NCI-H1048 (cell line): ENCODE measurements around the gene PLXNC1.

ENCODE experiments used
- DNase-seq: peaks from one replicate; lab custom pipeline; 2025; lab: John Stamatoyannopoulos, UW

Gene PLXNC1

DNA sequence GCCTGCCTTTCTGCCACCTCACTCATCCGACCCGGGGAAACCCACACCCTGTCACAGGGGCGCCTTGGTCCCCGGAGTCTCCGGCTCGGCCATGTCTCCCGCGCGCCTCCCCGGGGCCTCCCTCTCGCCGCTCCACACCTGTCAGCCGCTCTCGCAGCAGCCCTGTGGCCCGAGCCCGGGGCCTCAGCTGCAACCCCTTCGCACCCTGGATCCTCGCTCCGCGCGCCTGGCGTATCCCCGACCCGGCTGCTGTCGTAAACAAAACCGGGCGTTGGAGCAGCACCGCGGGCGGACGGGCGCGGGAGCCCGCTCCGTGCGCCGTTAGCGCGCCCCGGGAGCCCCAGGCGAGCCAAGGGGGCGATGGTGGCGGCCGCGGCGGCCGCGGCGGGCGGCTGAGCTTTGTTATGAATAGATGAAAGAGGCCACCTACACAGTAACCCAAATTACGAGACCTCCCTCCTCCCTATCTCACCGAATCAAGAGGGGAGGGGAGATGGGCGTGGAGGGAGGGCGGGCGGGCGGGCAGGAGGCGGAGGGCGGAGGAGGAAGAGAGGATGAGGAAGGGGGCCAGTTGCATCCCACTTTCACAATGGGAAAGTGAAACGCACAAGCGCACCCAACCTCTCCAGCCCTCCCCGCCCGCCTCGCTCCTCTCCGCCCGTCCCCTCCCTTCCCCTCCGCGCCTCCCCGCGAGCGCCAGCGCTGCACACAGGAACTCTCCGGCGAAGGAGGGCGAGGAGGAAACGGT, at the start of gene PLXNC1:
Gene PLXNC1 (plus strand): TSS at position 587 of the 748 bp plus-strand sequence. CDS start 395 bp downstream, outside the sequence.
- no peak for DNase-seq

DNA sequence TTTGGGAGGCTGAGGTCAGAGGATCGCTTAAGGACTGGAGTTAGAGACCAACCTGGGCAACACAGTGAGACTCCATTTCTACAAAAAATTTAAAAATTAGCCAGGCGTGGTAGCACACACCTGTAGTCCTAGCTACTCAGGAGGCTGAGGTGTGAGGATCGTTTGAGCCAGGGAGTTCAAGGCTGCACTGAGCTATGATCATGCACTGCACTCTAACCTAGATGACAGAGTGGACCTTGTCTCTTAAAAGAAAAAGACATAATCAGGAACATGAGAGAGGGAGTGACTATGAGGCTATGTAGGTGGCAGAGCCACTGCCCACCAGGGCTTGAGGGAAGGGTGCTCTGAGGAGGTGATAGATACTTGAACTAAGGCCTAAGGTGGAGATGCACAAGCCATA, 49.2 kb upstream of the PLXNC1 start:
- no peak for DNase-seq

DNA sequence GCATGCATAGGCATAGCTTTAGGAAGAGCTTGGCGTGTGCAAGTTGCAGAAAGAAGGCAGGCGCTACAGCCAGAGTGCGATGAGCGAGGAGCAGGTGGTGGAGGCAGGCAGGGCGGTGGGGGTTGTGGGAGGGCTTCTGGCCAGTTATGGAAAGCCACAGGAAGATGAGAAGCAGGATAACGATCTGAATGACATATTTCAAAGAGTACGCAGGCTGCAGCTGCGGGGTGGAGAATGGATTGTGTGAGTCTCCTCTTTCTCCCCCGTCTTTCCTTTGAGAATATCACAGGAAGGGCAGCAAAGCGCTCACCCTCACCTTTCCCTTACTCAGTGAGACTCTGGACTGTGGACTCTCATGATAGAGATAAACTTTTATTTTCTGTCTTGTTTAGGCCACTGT, 48.7 kb upstream of the PLXNC1 start:
- DNase-seq: no peak

DNA sequence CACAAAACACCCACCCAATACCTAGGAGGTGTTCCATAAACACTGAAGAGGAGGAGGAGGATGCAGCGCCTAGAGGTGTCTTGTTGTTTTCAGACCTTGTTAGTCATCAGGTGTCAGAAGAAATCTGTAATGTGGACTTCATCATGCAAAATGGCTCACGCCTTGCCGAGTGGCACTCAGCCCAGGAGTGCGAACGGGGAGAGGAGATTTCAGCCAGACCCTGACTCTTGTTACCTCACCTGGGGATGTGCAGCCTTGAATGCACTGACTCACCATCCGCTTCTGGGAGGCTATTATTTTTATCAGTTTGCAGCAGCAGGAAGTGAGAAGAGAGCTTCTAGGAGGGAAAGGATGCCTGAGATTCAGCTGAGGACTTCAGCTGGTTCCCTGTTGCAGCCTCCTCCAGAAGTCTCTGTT, 48.2 kb upstream of the PLXNC1 start:
- no peak for DNase-seq

DNA sequence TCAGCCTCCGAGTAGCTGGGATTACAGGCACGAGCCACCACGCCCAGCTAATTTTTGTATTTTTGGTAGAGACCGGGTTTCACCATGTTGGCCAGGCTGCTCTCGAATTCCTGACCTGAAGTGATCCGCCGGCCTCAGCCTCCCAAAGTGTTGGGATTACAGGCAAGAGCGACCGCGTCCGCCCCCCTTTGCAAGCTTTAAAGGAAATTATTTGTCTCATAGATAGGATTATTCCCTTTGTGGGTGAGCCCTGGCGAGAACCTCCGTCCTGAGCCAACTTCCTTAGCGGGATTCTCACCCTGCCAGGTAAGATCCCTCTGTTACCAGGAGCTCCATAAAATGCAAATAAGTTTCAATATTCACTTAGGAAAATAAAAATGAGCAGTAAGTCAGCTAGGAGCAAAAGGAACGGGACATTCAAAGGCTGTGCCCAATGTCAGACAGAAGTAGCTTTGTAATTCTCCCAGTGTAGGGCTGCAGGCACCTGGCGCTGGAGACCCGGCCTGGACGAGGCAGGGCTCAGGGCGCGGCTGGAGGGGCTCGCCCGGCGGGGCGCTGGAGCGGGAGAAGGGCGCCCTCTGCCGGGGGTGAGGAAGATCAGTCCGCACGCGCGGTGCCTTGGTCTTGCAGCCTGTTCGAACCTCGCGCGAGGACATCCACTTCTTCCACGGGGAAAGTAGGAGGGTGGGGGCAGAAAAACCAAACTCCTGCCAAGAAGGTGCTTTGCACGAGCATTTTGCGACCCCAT, 47.2 kb upstream of the PLXNC1 start:
- DNase-seq: peak; percentile 53

DNA sequence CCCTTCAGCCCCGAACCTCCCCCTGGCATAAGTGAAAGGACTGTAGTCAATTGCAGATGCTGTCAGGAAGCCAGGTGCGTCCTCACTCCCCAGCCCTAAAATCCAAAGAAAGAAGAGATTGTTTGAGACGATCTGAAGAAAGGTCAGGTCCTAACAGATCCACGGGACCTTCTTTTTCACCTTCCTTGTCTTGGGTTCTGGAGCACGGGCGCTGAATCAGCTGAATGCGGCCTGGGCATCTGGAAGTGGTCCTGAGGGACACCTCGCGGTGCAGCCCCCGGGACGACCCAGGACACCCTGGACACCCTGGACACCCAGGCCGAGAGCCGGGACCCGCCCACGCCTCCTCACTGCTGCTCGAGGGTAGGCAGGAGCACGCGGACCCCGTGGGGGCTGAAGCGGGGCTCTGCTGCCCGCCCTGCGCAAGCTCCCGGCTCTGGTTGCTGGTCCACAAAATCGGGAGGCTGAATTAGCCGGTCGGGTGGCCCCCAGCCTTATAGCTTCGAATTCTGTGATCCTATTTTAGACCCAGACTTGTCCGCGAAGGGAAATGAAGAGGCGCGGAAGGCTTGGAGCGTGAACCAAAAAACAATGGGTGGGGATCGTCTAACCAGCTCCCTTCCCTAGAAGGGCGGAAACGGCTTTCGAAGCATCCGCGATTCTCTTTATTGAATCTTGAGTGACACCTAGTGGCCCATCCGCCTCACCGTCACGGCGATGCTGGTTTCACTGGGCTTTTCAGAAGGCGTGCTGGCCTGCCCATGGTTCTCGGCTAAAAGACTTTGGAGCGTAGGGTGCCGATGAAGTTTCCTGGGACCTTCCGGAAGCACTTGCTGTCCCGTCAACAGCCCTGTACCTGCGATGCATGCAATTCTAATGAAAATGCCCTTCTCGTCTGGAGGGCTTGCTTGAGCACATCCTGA, 46.4 kb upstream of the PLXNC1 start:
- DNase-seq: peak; percentile 85

DNA sequence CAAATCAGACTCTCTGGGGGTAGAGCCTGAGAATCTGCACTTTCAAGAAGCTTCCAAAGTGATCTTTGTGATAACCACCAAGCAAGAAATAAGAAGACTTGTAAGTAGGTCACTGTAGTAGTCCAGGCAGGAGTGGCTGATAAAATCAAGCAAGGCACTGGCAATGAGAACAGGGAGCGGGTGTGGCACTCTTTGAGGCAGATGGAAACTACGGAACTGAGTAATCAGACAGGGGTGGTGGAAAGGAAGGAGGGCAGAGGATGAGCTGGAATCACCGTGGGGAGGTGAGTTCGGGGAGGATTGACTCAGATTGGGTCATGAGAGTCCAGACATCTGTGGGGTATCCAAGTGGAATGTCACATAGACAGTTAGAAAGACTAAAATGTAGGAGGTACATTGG, 44.4 kb upstream of the PLXNC1 start:
- no peak for DNase-seq

DNA sequence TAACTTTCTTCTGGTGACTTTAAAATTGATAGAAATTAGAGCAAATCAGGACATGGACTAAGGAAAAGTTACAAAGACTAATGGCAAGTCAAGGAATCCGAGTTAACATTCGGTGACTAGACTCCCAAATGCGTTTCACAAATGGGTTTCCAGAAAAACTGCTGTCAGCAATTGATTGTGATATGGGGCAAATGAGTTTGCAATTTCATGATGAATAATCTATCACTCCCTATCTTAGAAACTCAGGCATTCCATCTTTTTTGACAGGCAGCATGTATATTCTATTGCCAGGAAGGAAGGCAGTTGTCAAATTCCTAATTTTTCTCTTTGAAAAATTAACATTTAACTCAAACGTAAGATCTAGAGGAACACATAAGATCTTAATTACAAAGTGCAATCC, 40.5 kb upstream of the PLXNC1 start:
- DNase-seq: no peak

DNA sequence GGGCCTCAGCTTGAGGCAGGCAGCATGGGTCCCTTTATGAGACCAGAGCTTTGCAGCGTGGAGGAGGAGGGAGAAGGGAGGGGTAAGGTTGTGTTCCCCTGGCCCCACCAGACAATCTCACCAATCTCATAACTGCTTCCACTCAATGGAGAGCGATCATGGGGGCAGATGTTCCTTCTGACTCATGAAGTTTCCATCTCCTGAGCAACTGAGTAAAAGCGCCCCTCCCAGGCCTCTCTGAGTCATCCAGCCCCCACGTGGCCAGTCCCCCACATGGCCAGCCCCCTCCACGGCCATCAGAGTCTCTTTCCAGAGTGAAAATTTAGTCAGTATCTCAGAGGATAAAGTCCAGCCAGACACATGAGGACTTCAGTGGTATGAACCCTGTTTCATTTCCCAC, 39.2 kb upstream of the PLXNC1 start:
- no peak for DNase-seq

DNA sequence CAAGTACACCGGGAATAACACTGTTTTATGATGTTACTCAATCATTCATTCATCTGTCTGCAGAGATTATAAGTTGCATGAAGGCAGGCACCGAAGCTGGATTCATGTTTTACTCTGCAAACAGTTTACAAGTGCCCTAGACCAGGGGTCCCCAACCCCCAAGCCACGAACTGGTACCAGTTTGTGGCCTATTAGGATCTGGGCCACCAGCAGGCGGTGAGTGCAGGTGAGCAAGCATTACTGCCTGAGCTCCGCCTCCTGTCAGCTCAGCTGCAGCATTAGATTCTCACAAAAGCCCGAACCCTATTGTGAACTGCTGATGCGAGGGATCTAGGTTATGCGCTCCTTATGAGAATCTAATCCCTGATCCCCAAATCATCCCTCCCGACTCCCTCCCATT, 38.1 kb upstream of the PLXNC1 start:
- no peak for DNase-seq

DNA sequence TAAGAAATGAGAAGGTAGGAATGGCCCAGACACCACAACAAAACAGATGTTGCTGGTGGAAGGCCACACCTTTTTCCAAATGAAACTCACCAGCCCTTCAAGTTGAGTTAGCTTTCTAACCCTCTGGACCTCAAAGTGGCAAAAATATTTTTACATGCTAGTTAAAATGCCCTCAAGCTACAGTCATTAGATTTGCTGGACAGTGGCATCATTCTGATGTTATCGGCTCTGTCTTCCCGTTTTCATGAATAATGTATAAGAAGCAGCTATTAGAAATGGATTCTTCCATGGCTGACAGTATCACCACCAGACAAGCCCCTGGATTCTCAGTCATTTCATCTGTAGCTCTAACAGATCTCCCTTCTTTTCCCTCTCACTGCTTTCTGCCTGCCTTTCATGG, 37.1 kb upstream of the PLXNC1 start:
- DNase-seq: no peak

DNA sequence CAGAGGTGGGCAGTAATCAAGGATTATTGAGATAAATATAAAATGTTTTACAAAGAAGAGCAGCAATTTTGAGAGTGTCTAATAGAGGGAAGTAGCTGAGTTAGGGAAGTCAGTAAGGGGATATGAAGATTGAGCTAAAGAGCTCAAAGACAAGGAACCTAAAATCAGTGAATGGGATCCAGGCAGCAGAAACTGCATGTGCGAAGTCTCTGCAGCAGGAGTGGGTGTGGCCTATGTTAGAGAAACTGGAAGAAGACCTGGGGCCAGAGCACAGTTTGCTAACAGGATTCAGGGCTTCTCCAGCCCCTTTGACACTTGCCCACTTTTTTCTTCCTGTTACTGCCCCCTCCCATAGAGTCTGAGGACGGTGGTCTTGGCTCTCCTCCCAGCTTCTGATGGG, 36.3 kb upstream of the PLXNC1 start:
- DNase-seq: no peak

DNA sequence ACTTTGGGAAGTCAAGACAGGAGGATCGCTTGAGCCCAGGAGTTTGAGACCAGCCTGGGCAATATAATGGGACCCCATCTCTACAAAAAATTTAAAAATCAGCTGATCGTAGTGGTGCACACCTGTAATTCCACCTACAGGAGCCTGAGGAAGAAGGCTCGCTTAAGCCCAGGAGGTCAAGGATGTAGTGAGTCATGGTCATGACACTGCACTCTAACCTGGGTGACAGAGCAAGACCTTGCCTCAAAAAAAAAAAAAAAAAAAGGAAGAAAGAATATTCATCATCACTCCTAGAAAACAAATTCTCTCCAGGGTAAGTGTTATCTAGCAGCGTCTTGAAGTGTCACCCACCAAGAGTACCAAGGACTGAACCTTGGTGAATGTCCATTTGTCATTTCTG, 34.2 kb upstream of the PLXNC1 start:
- no peak for DNase-seq

DNA sequence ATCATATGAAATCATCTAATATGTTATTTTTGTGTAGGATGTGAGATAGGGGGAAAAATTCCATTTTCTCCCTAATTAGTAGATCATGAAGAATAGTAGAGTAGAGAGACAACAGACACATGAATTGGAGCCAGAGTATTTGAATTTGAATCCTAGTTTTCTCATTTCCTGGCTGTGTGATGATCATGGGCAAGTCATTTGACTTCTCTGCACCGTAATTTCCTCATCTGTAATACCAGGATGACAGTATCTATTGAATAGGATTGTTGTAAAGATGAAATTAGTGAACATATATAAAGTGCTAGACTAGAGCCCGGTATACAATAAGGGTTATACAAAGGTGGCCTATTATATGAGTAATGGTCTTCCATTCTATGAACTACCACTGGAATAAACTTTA, 32.2 kb upstream of the PLXNC1 start:
- no peak for DNase-seq

DNA sequence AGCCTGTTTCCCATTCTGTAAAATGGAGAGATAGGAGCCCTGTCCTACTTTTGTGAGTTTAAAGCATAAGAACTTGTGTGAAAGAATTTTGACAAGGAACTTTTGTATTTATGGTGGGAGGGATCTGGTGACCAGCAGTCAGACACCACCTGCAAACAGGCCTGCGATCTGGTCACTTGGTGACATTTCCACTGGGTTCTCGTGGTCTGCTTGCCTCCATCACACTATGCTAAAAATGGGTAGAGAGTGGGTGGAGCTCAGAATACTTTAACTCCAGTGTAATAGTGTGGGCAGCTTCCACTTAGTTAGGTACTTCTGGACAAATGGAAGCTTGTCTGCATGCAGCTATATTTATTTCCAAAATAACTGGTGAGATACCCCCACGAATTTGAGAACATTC, 26.5 kb upstream of the PLXNC1 start:
- DNase-seq: no peak

DNA sequence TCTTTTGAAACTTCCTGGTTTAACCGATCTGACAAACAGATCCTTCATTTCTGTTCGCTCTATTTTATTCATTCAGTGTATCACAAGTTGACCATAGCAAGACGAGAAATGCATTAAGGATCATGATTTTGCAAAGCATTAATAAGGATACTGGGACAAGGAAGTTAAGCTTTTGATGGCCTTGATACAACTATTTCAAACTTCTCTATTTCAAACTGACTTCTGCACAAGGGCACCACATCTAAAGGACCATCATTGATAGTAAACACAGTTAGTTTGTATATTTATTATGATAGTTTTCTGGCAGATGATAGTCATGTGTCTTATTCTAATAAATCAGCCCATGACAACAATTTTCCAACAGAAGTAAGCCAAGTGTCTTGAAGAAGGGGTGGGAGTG, 25.8 kb upstream of the PLXNC1 start:
- DNase-seq: no peak

DNA sequence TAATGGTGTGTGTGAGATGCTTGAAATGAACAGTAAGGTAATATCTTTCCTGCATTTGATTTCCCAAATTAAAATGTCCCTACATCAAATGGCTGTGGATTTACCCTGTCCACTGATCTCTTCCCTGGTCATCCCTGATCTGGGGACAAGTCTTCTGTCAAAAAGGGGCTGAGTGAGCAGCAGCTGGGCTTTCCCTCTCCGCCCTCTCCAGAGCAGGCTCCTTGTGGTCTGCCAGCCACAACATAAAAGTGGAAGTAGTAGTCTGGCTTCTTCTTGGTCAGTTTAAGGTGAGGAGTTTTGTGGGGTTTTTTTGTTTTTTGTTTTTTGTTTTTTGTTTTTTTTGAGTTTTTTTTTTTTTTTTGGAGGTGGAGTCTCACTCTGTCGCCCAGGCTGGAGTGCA, 25.2 kb upstream of the PLXNC1 start:
- no peak for DNase-seq

DNA sequence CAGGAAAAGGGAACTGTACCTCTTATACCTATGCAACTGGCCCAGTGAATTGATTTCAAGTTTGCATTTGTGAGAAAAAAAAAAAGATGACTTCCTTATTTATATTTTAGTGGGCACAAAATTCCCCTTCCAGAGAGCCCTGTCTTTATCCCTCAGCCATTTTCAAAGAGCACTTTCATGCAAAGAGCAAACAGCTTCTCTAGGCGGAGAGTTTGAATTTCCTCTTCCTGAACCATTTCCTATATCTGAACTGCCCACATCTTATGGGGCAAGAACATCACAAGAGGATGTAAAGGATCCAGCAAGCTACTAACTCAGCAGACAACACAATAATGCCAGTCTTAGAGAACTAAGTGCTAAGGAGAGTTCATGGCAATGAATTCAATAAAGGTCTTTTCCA, 22.3 kb upstream of the PLXNC1 start:
- DNase-seq: no peak

DNA sequence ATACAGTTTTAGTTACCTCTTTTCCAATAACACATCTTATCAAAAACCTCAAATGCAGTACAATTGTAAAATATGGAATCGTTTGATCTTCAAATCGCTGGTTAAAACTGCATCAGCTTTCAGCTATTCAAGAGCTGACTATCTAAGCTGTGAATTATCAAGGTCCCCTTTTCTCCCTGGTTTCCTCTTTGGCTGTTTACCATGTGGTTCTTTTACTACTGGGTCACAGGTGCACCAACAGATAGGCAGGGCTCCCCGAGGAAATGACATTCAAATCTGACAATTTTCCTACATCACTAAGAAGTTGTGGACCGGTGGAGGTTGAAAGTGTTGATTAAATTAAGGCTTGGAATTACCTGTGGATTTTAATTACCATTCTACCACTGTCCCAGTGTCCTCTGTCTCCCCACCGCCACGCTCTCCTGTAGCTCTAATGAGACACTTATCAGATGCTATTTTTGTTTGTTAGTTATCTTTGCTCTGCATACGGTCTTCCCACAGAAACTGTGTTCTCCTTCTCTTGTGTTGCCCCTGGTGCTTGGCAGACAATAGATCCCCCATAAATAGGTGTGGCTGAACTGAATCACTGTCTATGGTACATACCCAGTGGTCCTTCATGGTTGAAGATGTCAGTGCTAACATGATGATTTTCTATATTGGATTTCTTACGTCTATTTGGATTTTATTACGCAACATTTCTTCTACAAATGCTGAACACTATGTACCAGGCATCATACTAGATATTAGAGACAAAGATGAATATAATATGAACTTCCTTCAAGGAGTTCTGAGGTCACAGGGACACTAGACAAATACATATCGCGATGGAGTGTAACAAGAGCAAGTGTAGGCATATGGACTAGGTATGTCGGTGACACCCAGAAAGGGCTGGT, 20.9 kb upstream of the PLXNC1 start:
- DNase-seq: no peak

DNA sequence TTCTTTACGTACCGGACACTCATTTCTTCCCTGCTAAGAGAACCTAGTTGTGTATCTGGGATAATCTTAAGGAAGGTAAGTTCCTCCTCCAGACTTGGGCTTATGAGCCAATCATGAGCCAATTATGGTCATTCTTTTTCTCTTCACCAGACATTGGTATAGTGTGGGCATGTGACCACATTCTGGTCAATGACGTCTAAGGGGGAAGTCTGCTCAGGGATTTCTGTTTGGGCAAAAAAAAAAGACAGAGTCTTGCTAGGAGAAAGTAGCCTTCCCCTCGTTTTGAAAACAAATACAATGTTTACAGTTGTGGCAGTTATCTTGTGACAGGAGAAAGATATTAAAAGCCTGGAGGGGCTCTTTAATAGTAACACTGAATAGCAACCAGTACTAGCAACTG, 20.1 kb upstream of the PLXNC1 start:
- no peak for DNase-seq

DNA sequence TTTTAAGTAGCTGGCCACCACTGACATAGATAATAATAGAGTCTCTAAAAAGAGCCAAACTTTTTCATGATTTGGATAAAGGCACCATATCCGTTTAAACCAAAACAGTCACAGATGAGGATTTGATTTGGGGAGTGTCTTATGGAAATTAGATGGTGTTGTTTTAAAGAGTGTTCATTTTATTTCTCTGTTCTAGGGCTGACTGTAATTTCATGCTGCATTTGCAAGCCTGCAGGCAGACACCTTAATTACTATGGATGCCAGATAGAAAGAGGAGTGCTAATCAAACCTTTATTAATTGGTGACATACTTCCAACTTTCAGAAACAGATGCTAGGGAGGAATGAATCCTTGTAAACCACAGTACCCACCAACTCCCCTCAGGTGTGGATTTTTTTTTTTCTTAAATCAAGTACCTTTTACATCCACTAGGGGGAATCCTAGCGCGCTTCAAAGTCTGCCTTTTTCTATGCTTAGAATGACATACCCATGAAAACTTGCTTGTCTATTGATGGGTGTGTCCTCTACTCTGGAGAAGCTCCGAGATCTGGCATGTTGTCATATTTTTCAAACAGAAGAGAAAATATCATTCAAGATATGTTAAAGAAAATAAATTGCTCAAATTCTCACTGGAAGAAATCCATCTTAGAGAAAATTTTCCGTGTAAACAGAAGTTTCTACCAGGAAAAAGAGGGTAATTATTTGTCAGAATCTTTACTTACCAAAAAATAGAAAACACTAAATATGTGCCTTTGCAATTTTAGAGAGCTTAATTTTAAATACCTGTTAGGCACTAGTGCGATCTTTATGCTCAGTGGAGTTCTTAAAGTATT, 14.2 kb upstream of the PLXNC1 start:
- DNase-seq: peak; percentile 30
